Panc1 (cell line): Measurements from ENCODE around the gene CPD. TPM values are rescaled to one million over a fixed set of nuclear protein-coding genes. Genes with fewer than 3 reads are reported as not detected.

Source experiments
- ATAC-seq: fragments of 200-7000 bp; cut with Tn5 transposase; 2 replicates; pipeline ENCODE4 v1.9.1; 2020; ENCODE audit warnings: mild to moderate bottlenecking, moderate library complexity
- BruUV-seq: library from RNA; stranded (reverse); fragments of 400-500 nt; replicated peaks from 2 replicates; lab custom pipeline; 2021; lab: Mats Ljungman, UMichigan
- CTCF ChIA-PET: fragments of 300-600 bp; sonication (Branson Sonifier 250); formaldehyde crosslinking; loops from one replicate; lab custom pipeline; 2022; ENCODE audit warnings: antibody characterized with exemption; lab: Charles Lee
- POLR2A ChIA-PET: fragments of 300-600 bp; sonication (Branson Sonifier 250); formaldehyde crosslinking; loops from one replicate; lab custom pipeline; 2022; ENCODE audit warnings: antibody characterized with exemption; lab: Charles Lee
- DNase-seq: peaks from one replicate; pipeline ENCODE4 v3.0.0-alpha.2; 2010; ENCODE audit warnings: low read depth, low spot score
- H3K27ac ChIP-seq: 2 replicates; pipeline ENCODE4 v1.5.1; 2011; ENCODE audit warnings: mild to moderate bottlenecking, low read length, inconsistent platforms
- H3K27me3 ChIP-seq: fragments of 200-500 bp; sonication (Bioruptor generic); 2 replicates; pipeline ENCODE4 v1.6.0; 2014; ENCODE audit warnings: low read length, inconsistent platforms; ENCODE audit not compliant: control insufficient read depth, insufficient read depth
- H3K36me3 ChIP-seq: fragments of 200-500 bp; sonication (Bioruptor generic); 2 replicates; pipeline ENCODE4 v1.5.1; 2014; ENCODE audit warnings: inconsistent platforms, mild to moderate bottlenecking, low read length, moderate library complexity; ENCODE audit not compliant: control insufficient read depth, insufficient read depth
- H3K4me1 ChIP-seq: 2 replicates; pipeline ENCODE4 v1.5.1; 2011; ENCODE audit warnings: inconsistent platforms, mild to moderate bottlenecking, low read length, moderate library complexity; ENCODE audit not compliant: control insufficient read depth, insufficient read depth
- H3K4me3 ChIP-seq, 2 experiments: 2 replicates each; pipeline ENCODE4 v1.5.1; 2011 to 2012; ENCODE audit warnings: low read depth in 2 of 2, low read length in 2 of 2, mild to moderate bottlenecking in 2 of 2, inconsistent platforms in 1 of 2, moderate library complexity in 1 of 2
- H3K9me3 ChIP-seq: fragments of 200-500 bp; sonication (Bioruptor generic); 2 replicates; pipeline ENCODE4 v1.5.1; 2014; ENCODE audit warnings: low read depth, mild to moderate bottlenecking, inconsistent platforms, low read length, moderate library complexity; ENCODE audit not compliant: control insufficient read depth, insufficient read depth
- CTCF ChIP-seq: fragments of 450-650 bp; IDR thresholded peaks from 2 replicates; pipeline ENCODE4 v1.5.1; 2017; ENCODE audit warnings: mild to moderate bottlenecking
- POLR2AphosphoS5 ChIP-seq: IDR thresholded peaks from 2 replicates; pipeline ENCODE4 v1.6.1; 2012; ENCODE audit warnings: mild to moderate bottlenecking, low read depth, low read length, moderate library complexity
- REST ChIP-seq, 2 experiments: IDR thresholded peaks; 2 replicates each; pipeline ENCODE4 v1.6.1; 2011 to 2012; ENCODE audit warnings: low read depth in 2 of 2, control low read depth in 1 of 2, low read length in 1 of 2, mild to moderate bottlenecking in 1 of 2, moderate library complexity in 1 of 2; ENCODE audit not compliant: insufficient read depth in 1 of 2
- SIN3A ChIP-seq: IDR thresholded peaks from 2 replicates; pipeline ENCODE4 v1.6.1; 2012; ENCODE audit warnings: low read depth, mild to moderate bottlenecking, low read length, moderate library complexity, borderline replicate concordance; ENCODE audit not compliant: insufficient read depth
- TCF7L2 ChIP-seq: IDR thresholded peaks from 2 replicates; pipeline ENCODE4 v1.6.1; 2011; ENCODE audit warnings: mild to moderate bottlenecking, low read depth, low read length, inconsistent platforms
- in situ Hi-C: cut with HindIII; loops from 2 replicates; pipeline ENCODE4 v1.10.0; 2016; ENCODE audit warnings: low sequenced_read_pairs, low pct_unique_long_range_greater_than_20kb
- intact Hi-C: fragments of 100-400 bp; cut with micrococcal nuclease; formaldehyde crosslinking; loops from one replicate; pipeline ENCODE4 v1.10.0; 2022; ENCODE audit not compliant: unreplicated experiment
- total RNA-seq: library from RNA; stranded (reverse); gene quantifications from one replicate; pipeline ENCODE4 v1.2.1, GENCODE V29; 2021; ENCODE audit not compliant: unreplicated experiment

Gene CPD
- total RNA-seq, 1 experiment from 2014 or later = 93.0 TPM

GRCh38 chr17:30366536-30366935 lies 12.2 kb upstream of the CPD start:
- no peak for ATAC-seq
- H3K36me3 ChIP-seq = no peaks in the 10 kb centered on the region
- ChIA-PET POLR2A (no interaction called here), CTCF (no interaction called here)
- BruUV-seq = no TSS peak
- no peak for DNase-seq
- H3K9me3 ChIP-seq = no peaks in the 10 kb centered on the region
- no peak overlapping the region for H3K4me3 ChIP-seq
- H3K27ac ChIP-seq = no peak overlapping the region
- H3K4me1 ChIP-seq = peaks cover 7% of the 10 kb centered on the region; the same call in 1 of the 2 replicates
- TF ChIP-seq SIN3A = no peak
- TF ChIP-seq REST (IDR thresholded peaks at IDR 0.05; ENCODE audit: insufficient read depth in 1 of 2, low read depth in 2 of 2, low read length in 1 of 2) = no peak
- no peak for TF ChIP-seq TCF7L2
- no peak for TF ChIP-seq CTCF
- no peak for TF ChIP-seq POLR2AphosphoS5
- H3K27me3 ChIP-seq = no peaks in the 10 kb centered on the region
- intact Hi-C loops (no loop called here), in situ Hi-C loops (no loop called here)

DNA sequence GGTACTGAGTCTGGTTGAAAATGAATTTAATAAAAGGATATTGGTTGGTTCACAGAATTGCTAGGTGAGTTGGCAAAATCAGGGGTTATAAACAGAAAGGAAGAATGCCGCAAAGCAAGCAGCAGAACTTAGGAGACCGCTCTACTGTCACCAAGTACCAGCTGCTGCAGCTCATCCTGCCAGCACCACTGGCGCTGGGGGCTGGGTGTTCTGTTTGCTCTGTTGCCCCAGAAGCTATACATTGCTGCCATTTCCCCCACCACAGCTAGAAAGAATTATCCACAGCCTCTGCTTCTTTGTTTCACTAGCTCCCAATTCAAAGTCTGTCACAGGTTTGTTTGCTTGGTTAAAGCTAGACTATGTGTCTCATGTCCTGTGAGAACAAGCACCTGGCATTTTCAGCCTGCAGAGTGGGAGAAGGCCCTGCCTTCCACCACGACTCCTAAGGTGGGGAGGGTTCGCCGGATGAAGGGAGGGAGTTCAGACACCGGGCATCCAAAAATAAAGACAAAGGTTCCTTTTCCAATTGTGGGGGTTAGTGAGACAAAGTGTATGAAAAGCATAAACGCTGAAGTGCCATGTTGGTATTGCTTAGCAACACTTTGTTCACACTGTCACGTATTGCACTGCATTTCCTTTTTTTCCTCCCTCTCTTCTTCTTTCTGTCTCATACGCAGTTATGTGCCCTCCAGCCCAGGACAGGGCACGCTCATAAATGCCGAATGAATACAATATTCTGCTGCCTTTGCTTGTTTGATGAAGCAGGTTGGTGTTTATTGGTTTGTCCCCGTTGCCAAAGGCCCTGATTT lies 9.6 kb upstream of the CPD start:
- H3K36me3 ChIP-seq = no peaks in the 10 kb centered on the region
- in situ Hi-C loops = no loop called here
- CTCF ChIA-PET = no interaction called here
- ATAC-seq (no peak), DNase-seq (no peak)
- H3K9me3 ChIP-seq = no peaks in the 10 kb centered on the region
- POLR2A ChIA-PET = no interaction called here
- no peak overlapping the region for H3K27ac ChIP-seq
- no TSS peak for BruUV-seq
- H3K4me1 ChIP-seq = peaks cover 7% of the 10 kb centered on the region; the same call in 1 of the 2 replicates
- no peak for TF ChIP-seq SIN3A
- TF ChIP-seq TCF7L2 = no peak
- TF ChIP-seq POLR2AphosphoS5 = no peak
- no peak for TF ChIP-seq CTCF
- no peak for TF ChIP-seq REST (IDR thresholded peaks at IDR 0.05; ENCODE audit: insufficient read depth in 1 of 2, low read depth in 2 of 2, low read length in 1 of 2)
- H3K4me3 ChIP-seq = no peak overlapping the region
- intact Hi-C loops = no loop called here
- H3K27me3 ChIP-seq = no peaks in the 10 kb centered on the region
